ENCODE measurements around the gene ARL14EP. TPM values are rescaled to one million over a fixed set of nuclear protein-coding genes. Genes with fewer than 3 reads are reported as not detected.

Gene ARL14EP
- total and polyA plus RNA-seq, 7 donors, result 8.1 to 27.4 (median 23.4) TPM

Other genes starting within 250 kb of the ARL14EP start
- not detected for gene FSHB, start 92.1 kb upstream of the ARL14EP start, total RNA-seq
- gene FSHB, start 92.1 kb upstream of the ARL14EP start, polyA plus RNA-seq, result not detected